ENCODE measurements around the gene DUOX2.
"Not testable (repeated sequence)": the region's sequence is repeated elsewhere in the genome, so short reads cannot be mapped to it uniquely, and the experiment has no call there.

GRCh38 chr15:45077391-45077790 is 36.6 kb downstream of the DUOX2 start:
- TF ChIP-seq POLR2AphosphoS5 (IDR thresholded peaks at IDR 0.05; ENCODE audit: low read depth, low read length); POLR2A (IDR thresholded peaks at IDR 0.05; ENCODE audit: control extremely low read depth in 1 of 2, low read depth in 2 of 2, low read length in 2 of 2); EZH2 (IDR thresholded peaks at IDR 0.05; ENCODE audit: low read depth, low read length, severe bottlenecking); RFX5 (IDR thresholded peaks at IDR 0.05; ENCODE audit: borderline replicate concordance, low read depth, low read length); MAX (IDR thresholded peaks at IDR 0.05); SIN3A (conservative IDR thresholded peaks at IDR 0.05 in 1 of 2, IDR thresholded peaks at IDR 0.05 in 1 of 2; ENCODE audit: low read depth in 1 of 2, low read length in 2 of 2); GTF2F1 (IDR thresholded peaks at IDR 0.05; ENCODE audit: borderline replicate concordance, low read depth, low read length); JUND (IDR thresholded peaks at IDR 0.05; ENCODE audit: low read length); RBBP5 (IDR thresholded peaks at IDR 0.05; ENCODE audit: borderline replicate concordance, low read depth, low read length); SP2 (IDR thresholded peaks at IDR 0.05; ENCODE audit: low read length): not testable (repeated sequence)
- TF ChIP-seq, protein P1, sequence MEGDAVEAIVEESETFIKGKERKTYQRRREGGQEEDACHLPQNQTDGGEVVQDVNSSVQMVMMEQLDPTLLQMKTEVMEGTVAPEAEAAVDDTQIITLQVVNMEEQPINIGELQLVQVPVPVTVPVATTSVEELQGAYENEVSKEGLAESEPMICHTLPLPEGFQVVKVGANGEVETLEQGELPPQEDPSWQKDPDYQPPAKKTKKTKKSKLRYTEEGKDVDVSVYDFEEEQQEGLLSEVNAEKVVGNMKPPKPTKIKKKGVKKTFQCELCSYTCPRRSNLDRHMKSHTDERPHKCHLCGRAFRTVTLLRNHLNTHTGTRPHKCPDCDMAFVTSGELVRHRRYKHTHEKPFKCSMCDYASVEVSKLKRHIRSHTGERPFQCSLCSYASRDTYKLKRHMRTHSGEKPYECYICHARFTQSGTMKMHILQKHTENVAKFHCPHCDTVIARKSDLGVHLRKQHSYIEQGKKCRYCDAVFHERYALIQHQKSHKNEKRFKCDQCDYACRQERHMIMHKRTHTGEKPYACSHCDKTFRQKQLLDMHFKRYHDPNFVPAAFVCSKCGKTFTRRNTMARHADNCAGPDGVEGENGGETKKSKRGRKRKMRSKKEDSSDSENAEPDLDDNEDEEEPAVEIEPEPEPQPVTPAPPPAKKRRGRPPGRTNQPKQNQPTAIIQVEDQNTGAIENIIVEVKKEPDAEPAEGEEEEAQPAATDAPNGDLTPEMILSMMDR (IDR thresholded peaks at IDR 0.05; ENCODE audit: control extremely low read depth in 1 of 3, insufficient read depth in 1 of 3, low read depth in 1 of 3, low read length in 3 of 3) = not testable (repeated sequence)
- TF ChIP-seq, protein P2, sequence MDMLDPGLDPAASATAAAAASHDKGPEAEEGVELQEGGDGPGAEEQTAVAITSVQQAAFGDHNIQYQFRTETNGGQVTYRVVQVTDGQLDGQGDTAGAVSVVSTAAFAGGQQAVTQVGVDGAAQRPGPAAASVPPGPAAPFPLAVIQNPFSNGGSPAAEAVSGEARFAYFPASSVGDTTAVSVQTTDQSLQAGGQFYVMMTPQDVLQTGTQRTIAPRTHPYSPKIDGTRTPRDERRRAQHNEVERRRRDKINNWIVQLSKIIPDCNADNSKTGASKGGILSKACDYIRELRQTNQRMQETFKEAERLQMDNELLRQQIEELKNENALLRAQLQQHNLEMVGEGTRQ (IDR thresholded peaks at IDR 0.05; ENCODE audit: low read length) = not testable (repeated sequence)
- TF ChIP-seq, protein P3, sequence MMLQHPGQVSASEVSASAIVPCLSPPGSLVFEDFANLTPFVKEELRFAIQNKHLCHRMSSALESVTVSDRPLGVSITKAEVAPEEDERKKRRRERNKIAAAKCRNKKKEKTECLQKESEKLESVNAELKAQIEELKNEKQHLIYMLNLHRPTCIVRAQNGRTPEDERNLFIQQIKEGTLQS (IDR thresholded peaks at IDR 0.05; ENCODE audit: insufficient read depth, low read depth, low read length) = not testable (repeated sequence)
